Omental fat pad (tissue), 4 donors: Measurements from ENCODE around the gene DENR. TPM values are rescaled to one million over a fixed set of nuclear protein-coding genes. Genes with fewer than 3 reads are reported as not detected.
"Not testable (repeated sequence)": the region's sequence is repeated elsewhere in the genome, so short reads cannot be mapped to it uniquely, and the experiment has no call there.

Experiments used
- ATAC-seq: fragments of 150-250 bp; one replicate; pipeline ENCODE4 v1.9.1; 2016; ENCODE audit warnings: mild to moderate bottlenecking, moderate library complexity; ENCODE audit not compliant: low FRiP score
- DNase-seq: peaks from one replicate; pipeline ENCODE4 v3.0.0-alpha.2; 2019; ENCODE audit warnings: low spot score
- CTCF ChIP-seq, 3 donors: fragments of 450-650 bp; IDR thresholded peaks; one replicate each; pipeline ENCODE4 v1.5.1; 2016 to 2017; ENCODE audit warnings: antibody characterized with exemption in 3 of 3, mild to moderate bottlenecking in 3 of 3, moderate library complexity in 2 of 3
- total RNA-seq, 4 donors: library from RNA; depleted of rRNA; stranded (reverse); fragments of >200 nt; gene quantifications; one replicate each; pipeline ENCODE4 v1.1.0, GENCODE V29; 2016

Gene DENR
- total RNA-seq, 4 donors from 2014 or later, result 18.2 to 26.5 (median 22.2) TPM

GRCh38 chr12:122793685-122794106 is 41.1 kb downstream of the DENR start:
- peak; percentile 48 for ATAC-seq
- no peak for DNase-seq
- no peak for TF ChIP-seq CTCF (IDR thresholded peaks at IDR 0.05)

GRCh38 chr12:122795807-122796206 is 43.2 kb downstream of the DENR start:
- no peak for TF ChIP-seq CTCF (IDR thresholded peaks at IDR 0.05)
- no peak for DNase-seq
- no peak for ATAC-seq

- no peak for TF ChIP-seq CTCF (IDR thresholded peaks at IDR 0.05)
- DNase-seq, result no peak
- no peak for ATAC-seq
Measured at GRCh38 chr12:122799641-122800243, 47.1 kb downstream of the DENR start.

- ATAC-seq, result no peak
- no peak for DNase-seq
- no peak for TF ChIP-seq CTCF (IDR thresholded peaks at IDR 0.05)
Measured at GRCh38 chr12:122803937-122804336, 51.3 kb downstream of the DENR start.

GRCh38 chr12:122804957-122805356 is 52.3 kb downstream of the DENR start:
- not testable (repeated sequence) for DNase-seq

GRCh38 chr12:122807651-122808050 is 55.0 kb downstream of the DENR start:
- DNase-seq (no peak), ATAC-seq (no peak)
- no peak for TF ChIP-seq CTCF (IDR thresholded peaks at IDR 0.05)

More at GRCh38 chr12:122804957-122805356, 52.3 kb downstream of the DENR start:
- not testable (repeated sequence) for ATAC-seq

GRCh38 chr12:122811777-122812176 is 59.2 kb downstream of the DENR start:
- DNase-seq, result no peak
- no peak for ATAC-seq
- TF ChIP-seq CTCF (IDR thresholded peaks at IDR 0.05), result no peak
